Activated effector memory CD4-positive, alpha-beta T cell treated with Interleukin-2 at 50 U/mL for 16 hours (primary cell): ENCODE measurements around the gene MX2.

Experiments
- DNase-seq: peaks from one replicate; pipeline ENCODE4 v3.0.0-alpha.2; 2020

The MX2 gene

GRCh38 chr21:41442481-41443186, 80.8 kb downstream of the MX2 start:
- DNase-seq = no peak

GRCh38 chr21:41443562-41443961, 81.7 kb downstream of the MX2 start:
- no peak for DNase-seq

GRCh38 chr21:41444703-41445464, 83.1 kb downstream of the MX2 start:
- no peak for DNase-seq

- no peak for DNase-seq
Measured at GRCh38 chr21:41445465-41445862, 83.6 kb downstream of the MX2 start.

- no peak for DNase-seq
Measured at GRCh38 chr21:41446586-41446985, 84.8 kb downstream of the MX2 start.

- no peak for DNase-seq
Measured at GRCh38 chr21:41447356-41447755, 85.5 kb downstream of the MX2 start.

- DNase-seq = no peak
Measured at GRCh38 chr21:41449613-41450012, 87.8 kb downstream of the MX2 start.

GRCh38 chr21:41451753-41452676, 90.2 kb downstream of the MX2 start:
- no peak for DNase-seq

GRCh38 chr21:41453198-41453597, 91.4 kb downstream of the MX2 start:
- DNase-seq = no peak

- no peak for DNase-seq
Measured at GRCh38 chr21:41453761-41454160, 91.9 kb downstream of the MX2 start.

GRCh38 chr21:41458121-41458520, 96.3 kb downstream of the MX2 start:
- DNase-seq = no peak

GRCh38 chr21:41458559-41458958, 96.7 kb downstream of the MX2 start:
- DNase-seq = no peak
